ENCODE measurements around the gene NPSR1. TPM values are rescaled to one million over a fixed set of nuclear protein-coding genes. Genes with fewer than 3 reads are reported as not detected.

NPSR1 gene
- total RNA-seq, 1 experiment from 2014 or later = not detected

- H4K20me1 ChIP-seq (ENCODE audit: control insufficient read depth, insufficient read depth, insufficient read length) = no peaks in the 10 kb centered on the region
- no peak overlapping the region for H2BK120ac ChIP-seq (ENCODE audit: low read depth, low read length, poor library complexity, severe bottlenecking)
- no peak for DNase-seq
- no peak overlapping the region for H3K4ac ChIP-seq (ENCODE audit: low read depth, low read length)
- no peak overlapping the region for H2AK5ac ChIP-seq (ENCODE audit: insufficient read length, low read length)
- H3K18ac ChIP-seq (ENCODE audit: insufficient read length, low read depth, low read length) = no peak overlapping the region
- no peak overlapping the region for H2AFZ ChIP-seq (ENCODE audit: low read length)
- Mint-ChIP-seq H3K36me3 (ENCODE audit: insufficient read depth in 1 of 3, low read depth in 3 of 3) (no peaks in the 10 kb centered on the region), H3K4me1 (0 out of 4 replicates have a peak, but pooled peaks cover 0 to 2% of the 10 kb centered on the region in 2 experiments), H3K27me3 (ENCODE audit: low read depth) (no peaks in the 10 kb centered on the region), H3K9me3 (no peaks in the 10 kb centered on the region), H3K4me3 (no peak overlapping the region), H3K27ac (no peak overlapping the region)
- H3K27me3 ChIP-seq (ENCODE audit: insufficient read depth, low read length) = no peaks in the 10 kb centered on the region
- H3K27ac ChIP-seq (ENCODE audit: insufficient read length, low read depth, low read length) = no peak overlapping the region
- H3K9me3 ChIP-seq (ENCODE audit: control insufficient read depth, low read depth, low read length) = no peaks in the 10 kb centered on the region
- no peak overlapping the region for H2BK12ac ChIP-seq (ENCODE audit: insufficient read length, low read depth, low read length)
- no peaks in the 10 kb centered on the region; the same call in 1 of the 2 replicates for H3K4me1 ChIP-seq (ENCODE audit: insufficient read depth, low read length)
- no peaks in the 10 kb centered on the region for H3K23me2 ChIP-seq (ENCODE audit: insufficient read length, low read depth, low read length, poor library complexity, severe bottlenecking)
- H3T11ph ChIP-seq (ENCODE audit: low read length) = no peak overlapping the region
- H2BK5ac ChIP-seq (ENCODE audit: insufficient read length, low read length) = no peak overlapping the region
- no CpG with 5 or more reads among the region's 2 CpGs for WGBS (ENCODE audit: extremely low coverage, insufficient read length, low lambda C conversion rate)
- no peak overlapping the region for H3K4me2 ChIP-seq (ENCODE audit: insufficient read depth, insufficient read length, low read length)
- no peak overlapping the region for H2BK15ac ChIP-seq (ENCODE audit: low read depth, low read length)
- H4K5ac ChIP-seq (ENCODE audit: insufficient read length, low read depth, low read length) = no peak overlapping the region
- H3K79me2 ChIP-seq (ENCODE audit: insufficient read depth, low read length) = no peaks in the 10 kb centered on the region
- no peak overlapping the region for H4K91ac ChIP-seq (ENCODE audit: insufficient read length, low read depth, low read length)
- no peak overlapping the region for H3K9ac ChIP-seq (ENCODE audit: extremely low read depth, insufficient read length, low read length)
- H3K79me1 ChIP-seq (ENCODE audit: insufficient read depth, low read depth, low read length, poor library complexity, severe bottlenecking) = no peaks in the 10 kb centered on the region
- TF ChIP-seq CTCF (conservative IDR thresholded peaks at IDR 0.05) = no peak
- H3K14ac ChIP-seq (ENCODE audit: insufficient read depth, low read length) = no peak overlapping the region
- no peak overlapping the region for H2BK20ac ChIP-seq (ENCODE audit: low read depth, low read length, poor library complexity, severe bottlenecking)
- H3K23ac ChIP-seq (ENCODE audit: insufficient read length, low read depth, low read length) = no peak overlapping the region
- no peak overlapping the region for H3K56ac ChIP-seq (ENCODE audit: insufficient read length, low read depth, low read length)
- no peak overlapping the region for H4K8ac ChIP-seq (replicated peaks; ENCODE audit: insufficient read length, low read depth, low read length)
These were observed 51.8 kb downstream of the NPSR1 start for GRCh38 chr7:34709771-34710170.
